ENCODE measurements around the gene FBXL13. TPM values are rescaled to one million over a fixed set of nuclear protein-coding genes. Genes with fewer than 3 reads are reported as not detected.

The FBXL13 gene
- total and polyA plus RNA-seq, 10 of the 15 experiments (the other 5 are each of a cell fraction or from before 2014, with no cell fraction given) = 0.08 to 0.95 (median 0.28) TPM; not detected in 2

- no peaks in the 10 kb centered on the region for H3K27me3 ChIP-seq (replicated peaks in 1 of 2; ENCODE audit: control insufficient read depth in 2 of 2, insufficient read depth in 2 of 2, low read length in 1 of 2)
- no peak overlapping the region for H3K9ac ChIP-seq (ENCODE audit: control insufficient read depth, insufficient read depth, low read length)
- intact Hi-C loops (cut with micrococcal nuclease; ENCODE audit: unreplicated experiment) = no loop called here
- WGBS (ENCODE audit: insufficient coverage, insufficient replicate concordance, low lambda C conversion rate, missing lambda C conversion rate) = 66% methylated on average over 3 of the region's 3 CpGs
- RAD21 ChIA-PET (ENCODE audit: unreplicated experiment) = no interaction called here
- DNase-seq (ENCODE audit: low read depth, low spot score) (no peak), ATAC-seq (no peak), FAIRE-seq (no peak)
- CTCF ChIA-PET = interaction anchor here (0.6 kb wide), 1 partner anchor 206 kb away, joined by 3 read pairs; no protein-coding TSS in a partner anchor
- H3K4me3 ChIP-seq = no peak overlapping the region
- POLR2A ChIA-PET = no interaction called here
- no peak overlapping the region for H3K27ac ChIP-seq (ENCODE audit: control insufficient read depth, insufficient read depth)
- no peaks in the 10 kb centered on the region for H4K20me1 ChIP-seq (ENCODE audit: control insufficient read depth, insufficient read depth)
- H3K79me2 ChIP-seq (ENCODE audit: control insufficient read depth, insufficient read depth, low read length) = no peaks in the 10 kb centered on the region
- SMC1A ChIA-PET (ENCODE audit: uncharacterized antibody, unreplicated experiment) = interaction anchor here (1.2 kb wide), 1 partner anchor 34 kb away, joined by 3 read pairs; no protein-coding TSS in a partner anchor
- H3K36me3 ChIP-seq (ENCODE audit: control insufficient read depth in 2 of 2, insufficient read depth in 2 of 2, low read length in 1 of 2) = no peaks in the 10 kb centered on the region
- TF ChIP-seq RAD51 (IDR thresholded peaks at IDR 0.05) (no peak), CBFB (IDR thresholded peaks at IDR 0.05; ENCODE audit: low read depth) (no peak), EGR1 (IDR thresholded peaks at IDR 0.05; ENCODE audit: borderline replicate concordance in 1 of 2, low read depth in 2 of 2, low read length in 2 of 2) (no peak), LARP7 (IDR thresholded peaks at IDR 0.05) (no peak), CEBPB (IDR thresholded peaks at IDR 0.05; ENCODE audit: borderline replicate concordance in 1 of 2, low read depth in 2 of 2, low read length in 2 of 2) (no peak), EZH2 (IDR thresholded peaks at IDR 0.05; ENCODE audit: borderline replicate concordance, control insufficient read depth, low read depth, low read length) (no peak), E4F1 (IDR thresholded peaks at IDR 0.05; ENCODE audit: borderline replicate concordance, partially characterized antibody) (no peak), NKRF (conservative IDR thresholded peaks at IDR 0.05) (no peak), BMI1 (IDR thresholded peaks at IDR 0.05; ENCODE audit: borderline replicate concordance) (no peak), SUZ12 (IDR thresholded peaks at IDR 0.05; ENCODE audit: unreplicated experiment) (no peak), TBL1XR1 (IDR thresholded peaks at IDR 0.05; ENCODE audit: low read depth, low read length) (no peak), SUPT20H (IDR thresholded peaks at IDR 0.05; ENCODE audit: borderline replicate concordance, control insufficient read depth, low read depth, low read length) (no peak), FOS (IDR thresholded peaks at IDR 0.05; ENCODE audit: borderline replicate concordance, extremely low read depth, insufficient read length) (no peak), CHD4 (IDR thresholded peaks at IDR 0.05) (no peak), GATAD2B (conservative IDR thresholded peaks at IDR 0.05; ENCODE audit: low read depth) (no peak)
- TF ChIP-seq, protein P1, sequence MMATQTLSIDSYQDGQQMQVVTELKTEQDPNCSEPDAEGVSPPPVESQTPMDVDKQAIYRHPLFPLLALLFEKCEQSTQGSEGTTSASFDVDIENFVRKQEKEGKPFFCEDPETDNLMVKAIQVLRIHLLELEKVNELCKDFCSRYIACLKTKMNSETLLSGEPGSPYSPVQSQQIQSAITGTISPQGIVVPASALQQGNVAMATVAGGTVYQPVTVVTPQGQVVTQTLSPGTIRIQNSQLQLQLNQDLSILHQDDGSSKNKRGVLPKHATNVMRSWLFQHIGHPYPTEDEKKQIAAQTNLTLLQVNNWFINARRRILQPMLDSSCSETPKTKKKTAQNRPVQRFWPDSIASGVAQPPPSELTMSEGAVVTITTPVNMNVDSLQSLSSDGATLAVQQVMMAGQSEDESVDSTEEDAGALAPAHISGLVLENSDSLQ (IDR thresholded peaks at IDR 0.05) = no peak
- H2AFZ ChIP-seq (ENCODE audit: control insufficient read depth, low read depth, low read length) = no peak overlapping the region
- no peaks in the 10 kb centered on the region for H3K9me3 ChIP-seq (replicated peaks; ENCODE audit: control insufficient read depth, insufficient read depth, low read length)
- no peaks in the 10 kb centered on the region for H3K4me1 ChIP-seq (ENCODE audit: control insufficient read depth, insufficient read depth, low read length)
- in situ Hi-C loops (cut with MboI) = no loop called here
- H3K4me2 ChIP-seq (ENCODE audit: control insufficient read depth, insufficient read depth) = no peak overlapping the region
- BruUV-seq (replicated peaks) = no TSS peak
Observed at GRCh38 chr7:102860351-102860811, 214.2 kb downstream of the FBXL13 start.

Data from GM12878 (cell line).